HCEC 1CT (cell line): ENCODE results near the gene TEX51.

Source experiments
- DNase-seq: peaks from one replicate; pipeline ENCODE4 v3.0.0-alpha.2; 2017

Gene TEX51

DNA sequence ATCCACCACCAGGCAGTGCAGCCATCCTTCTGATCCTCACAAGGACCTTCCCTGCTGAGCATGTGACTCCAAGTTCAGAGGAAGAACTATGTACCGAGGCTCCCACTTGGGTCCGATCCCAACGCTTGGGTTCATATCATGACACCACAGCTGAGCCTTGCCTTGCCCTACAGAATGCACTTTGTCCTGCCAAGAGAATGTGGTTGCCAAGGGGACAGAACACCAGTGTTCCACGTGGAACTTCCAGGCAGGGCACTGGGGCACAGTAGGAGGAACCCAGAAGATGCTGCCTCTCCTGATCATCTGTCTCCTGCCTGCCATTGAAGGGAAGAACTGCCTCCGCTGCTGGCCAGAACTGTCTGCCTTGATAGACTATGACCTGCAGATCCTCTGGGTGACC is at the start of gene TEX51:
Gene TEX51 (plus strand): TSS at position 255 of the 400 bp plus-strand sequence. CDS start 29 bp downstream, at position 284.
- DNase-seq = no peak

DNA sequence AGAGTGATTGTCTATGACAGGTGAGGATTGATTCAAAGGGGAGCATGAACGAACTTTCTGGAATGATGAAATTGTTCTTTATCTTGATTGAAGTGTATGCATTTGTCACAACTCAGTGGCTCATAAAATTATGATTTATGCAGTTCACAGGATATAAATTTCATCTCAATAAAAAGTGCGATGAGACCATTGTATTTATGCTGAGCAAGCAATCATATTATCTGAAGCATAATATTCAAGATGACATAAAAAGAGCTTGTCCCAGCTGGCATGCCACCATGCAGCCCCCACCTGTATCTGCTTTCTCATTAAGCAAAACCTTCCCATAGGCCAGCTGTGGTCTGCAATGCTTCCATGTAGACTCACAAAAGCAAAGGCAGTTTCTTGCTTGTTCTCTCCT is 49.6 kb upstream of the TEX51 start:
- DNase-seq = no peak

DNA sequence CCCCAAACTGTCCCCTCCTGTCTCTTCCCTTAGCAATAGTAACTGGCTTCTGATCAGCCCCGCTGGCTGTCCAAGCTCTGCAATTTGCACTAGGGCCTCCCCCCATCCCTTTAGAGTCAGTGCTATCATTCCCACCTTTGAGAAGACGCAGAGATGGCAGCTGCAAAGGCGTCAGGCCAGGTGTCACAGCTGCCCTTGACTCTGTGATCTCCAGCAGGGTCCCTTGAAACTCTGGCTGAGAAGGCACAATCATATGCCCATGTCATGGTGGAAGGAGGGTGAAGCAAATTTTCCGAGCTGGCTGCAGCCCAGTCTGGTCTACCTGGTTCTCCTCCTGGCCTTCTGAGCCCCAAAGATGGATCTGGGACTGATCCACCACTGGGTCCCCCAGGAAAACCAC is 49.2 kb upstream of the TEX51 start:
- no peak for DNase-seq

DNA sequence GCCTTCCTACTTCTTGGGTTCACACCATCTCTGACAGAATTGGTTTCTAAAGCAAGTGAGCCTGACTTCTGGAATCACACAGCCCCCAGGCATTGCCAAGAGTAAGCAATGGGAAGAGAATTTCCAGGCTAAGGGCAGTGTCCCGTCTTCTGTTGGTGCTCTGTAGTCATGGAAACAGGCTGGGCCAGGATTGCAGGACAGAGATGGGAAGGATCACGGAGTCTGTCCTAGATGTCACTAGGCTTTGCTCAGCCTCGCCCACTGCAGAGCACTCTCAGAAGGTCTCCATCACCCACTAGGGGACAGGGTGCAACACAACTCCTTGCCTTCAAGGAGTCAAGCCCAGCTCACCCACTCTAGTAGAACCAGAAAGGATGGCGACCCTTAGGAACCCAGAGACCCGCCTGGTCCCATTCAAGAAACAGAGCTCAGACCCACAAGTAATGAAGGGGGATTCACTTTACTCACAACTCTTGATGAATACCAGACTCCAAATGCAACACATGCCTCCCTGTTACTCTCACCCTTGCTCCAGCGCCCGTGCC is 48.6 kb upstream of the TEX51 start:
- no peak for DNase-seq

DNA sequence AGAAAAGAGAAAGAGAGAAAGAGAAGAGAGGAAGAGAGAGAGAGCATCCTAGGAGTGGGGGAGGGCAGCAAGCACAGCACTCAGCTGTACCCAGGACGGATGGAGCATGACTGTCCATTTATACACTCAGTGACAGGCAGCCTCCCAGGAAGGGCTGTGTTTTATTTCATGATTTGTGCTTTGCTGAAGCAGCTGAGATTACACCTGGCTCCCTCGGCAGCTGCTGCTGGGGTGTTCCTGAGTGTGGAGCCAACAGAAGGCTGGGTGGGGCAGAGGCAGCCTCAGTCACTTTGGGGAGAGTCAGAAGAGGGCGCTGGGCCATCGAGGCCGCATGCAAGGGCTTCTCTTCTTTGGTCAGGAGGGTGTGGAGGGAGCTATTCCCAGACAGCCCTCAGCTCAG is 47.8 kb upstream of the TEX51 start:
- DNase-seq = no peak

DNA sequence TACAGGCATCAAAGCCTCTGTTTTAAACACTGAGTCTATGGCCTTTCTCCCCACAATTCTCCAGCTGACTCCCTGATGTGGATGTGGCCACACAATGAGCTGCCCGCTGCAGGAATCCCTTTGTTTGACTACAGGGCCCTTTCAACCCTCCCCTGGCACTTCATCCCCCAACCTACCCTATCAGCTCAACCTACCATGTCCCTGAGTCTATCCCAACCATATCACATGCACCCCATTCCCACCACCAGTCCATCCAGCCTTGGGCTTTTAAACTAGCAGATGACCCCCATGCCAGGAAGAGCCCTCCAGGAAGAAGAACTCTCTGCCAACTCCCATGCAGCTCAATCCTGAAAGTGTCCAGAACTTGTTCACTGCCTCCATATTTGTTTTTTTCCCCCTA is 46.9 kb upstream of the TEX51 start:
- no peak for DNase-seq

DNA sequence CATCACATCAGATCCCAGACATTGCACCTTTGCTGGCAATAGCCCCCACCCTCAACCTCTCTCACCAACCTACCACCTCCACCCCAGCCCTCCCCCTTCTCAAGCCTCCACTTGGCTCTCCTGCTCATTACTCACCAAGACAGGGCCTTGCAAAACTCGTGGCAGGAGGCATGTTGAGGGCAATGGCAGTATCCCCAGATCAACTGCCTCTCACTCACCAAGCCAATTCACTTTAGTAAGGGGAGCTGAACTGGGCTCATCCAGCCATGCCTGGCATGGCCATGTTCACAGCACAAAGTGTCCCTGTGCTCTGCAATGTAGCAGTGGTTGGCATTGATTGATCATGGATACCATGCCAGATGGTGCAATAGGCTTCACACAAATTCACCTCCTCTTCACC is 46.3 kb upstream of the TEX51 start:
- DNase-seq = no peak

DNA sequence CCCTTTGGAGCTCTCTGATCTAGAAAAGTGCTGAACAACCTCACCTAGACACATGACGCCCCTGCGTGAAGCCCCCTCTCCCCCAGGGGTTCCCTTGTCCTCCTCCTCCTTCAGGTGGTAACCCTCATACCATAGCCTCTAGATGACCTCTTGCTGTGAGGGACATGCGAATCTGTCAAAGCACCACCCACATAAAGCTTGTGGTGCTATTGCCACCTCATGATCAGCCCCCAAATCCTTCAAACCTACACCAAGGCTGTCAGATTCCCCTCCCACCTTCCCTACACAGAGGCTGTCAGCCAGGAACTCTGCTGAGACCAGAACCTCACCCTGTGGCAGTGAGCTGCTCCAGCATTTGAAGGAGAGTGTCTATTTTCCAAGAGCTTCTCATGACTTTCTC is 43.1 kb upstream of the TEX51 start:
- DNase-seq = no peak

DNA sequence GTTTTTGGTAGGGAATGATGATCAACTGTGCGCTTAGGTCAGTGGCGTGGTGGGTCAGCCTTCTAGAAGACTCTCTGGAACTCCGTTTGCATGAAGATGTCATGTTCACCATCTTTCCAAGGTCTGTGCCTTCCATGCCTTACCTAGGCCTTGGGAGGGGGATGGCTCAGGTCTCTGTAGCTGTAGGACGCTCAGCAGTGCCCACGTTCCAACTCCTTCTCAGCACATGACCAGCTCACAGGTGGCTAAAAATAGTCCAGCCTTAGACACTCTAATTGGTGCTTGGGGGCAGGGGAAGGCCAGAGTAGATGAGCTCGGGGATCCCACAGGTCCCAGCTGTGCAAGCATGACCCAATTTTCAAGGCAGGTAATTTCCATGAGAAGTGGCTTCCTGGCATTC is 42.3 kb upstream of the TEX51 start:
- no peak for DNase-seq

DNA sequence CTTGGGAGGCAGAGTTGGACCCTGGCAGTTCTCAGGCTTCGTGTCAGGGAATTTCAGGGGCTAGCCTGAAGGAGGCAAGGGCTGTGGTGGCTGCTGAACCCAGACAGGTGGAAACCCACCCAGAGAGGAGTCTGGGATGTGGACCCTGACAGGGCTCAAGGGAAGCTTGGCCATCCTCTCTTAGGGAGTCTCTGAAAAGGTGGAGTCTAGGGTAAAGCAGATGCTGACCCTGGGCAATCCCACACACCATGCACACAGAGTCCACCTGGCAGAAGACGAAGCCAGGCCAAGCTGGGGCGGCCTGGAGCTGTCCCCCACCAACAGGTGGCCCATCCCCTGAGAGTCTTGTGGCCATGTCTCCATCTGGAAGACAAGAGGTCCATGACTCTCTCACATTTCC is 41.2 kb upstream of the TEX51 start:
- DNase-seq = no peak

DNA sequence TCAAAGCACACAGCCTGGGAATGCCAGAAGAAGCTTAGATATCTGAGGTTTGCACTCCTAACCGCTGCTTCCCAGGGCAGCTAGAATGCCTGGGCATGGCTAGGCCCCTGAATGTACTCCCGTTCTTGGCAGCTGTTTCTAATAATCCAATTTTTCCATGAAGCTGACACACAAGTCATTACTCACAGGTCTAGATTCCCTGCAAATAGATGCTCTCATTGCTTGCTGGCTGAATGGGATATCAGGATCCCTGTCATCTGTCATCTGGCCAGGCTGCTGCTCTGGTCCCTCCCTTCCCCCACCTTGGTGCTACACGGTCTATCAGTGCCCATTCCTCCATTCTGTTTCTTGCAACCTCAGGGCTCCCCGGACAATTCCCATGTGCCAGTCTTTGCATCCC is 40.7 kb upstream of the TEX51 start:
- no peak for DNase-seq

DNA sequence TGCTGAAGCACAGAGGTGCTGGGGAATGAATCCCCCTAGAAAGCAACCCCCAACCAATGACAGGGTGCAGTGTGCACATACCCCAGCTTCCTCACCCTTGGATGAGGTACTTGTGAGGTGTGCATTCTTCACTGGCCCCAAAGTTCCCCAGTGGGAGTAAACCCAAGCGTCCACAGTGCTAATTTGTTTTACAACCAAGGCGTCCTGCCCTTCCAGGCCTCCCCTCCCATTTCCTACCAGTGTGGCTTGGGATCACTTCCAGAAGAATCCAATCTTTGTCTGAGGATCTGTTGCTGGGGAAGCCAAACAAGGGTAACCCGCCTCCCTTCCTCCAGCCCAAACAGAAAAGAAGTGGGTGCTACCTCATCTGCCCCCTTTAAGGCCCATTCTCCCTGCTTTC is 40.3 kb upstream of the TEX51 start:
- no peak for DNase-seq

DNA sequence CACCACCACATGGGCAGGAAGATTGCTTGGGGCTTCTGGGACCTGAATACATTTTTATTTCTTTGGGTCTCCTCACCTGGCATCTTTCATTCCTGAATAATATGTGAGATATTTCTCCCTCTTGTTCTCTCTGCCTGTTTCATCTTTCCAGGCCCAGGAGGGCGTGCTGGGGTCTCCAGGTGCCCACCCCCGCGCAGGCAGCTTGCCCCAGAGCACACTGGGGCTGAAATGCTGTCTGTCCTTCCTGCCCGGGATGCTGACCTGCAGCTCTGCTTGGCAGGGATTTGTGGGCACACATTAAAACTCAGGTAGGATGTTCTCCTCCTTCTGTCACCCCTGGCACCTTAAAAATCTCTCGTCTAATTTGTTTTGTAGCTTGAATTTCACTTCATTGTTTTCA is 39.7 kb upstream of the TEX51 start:
- DNase-seq = no peak

DNA sequence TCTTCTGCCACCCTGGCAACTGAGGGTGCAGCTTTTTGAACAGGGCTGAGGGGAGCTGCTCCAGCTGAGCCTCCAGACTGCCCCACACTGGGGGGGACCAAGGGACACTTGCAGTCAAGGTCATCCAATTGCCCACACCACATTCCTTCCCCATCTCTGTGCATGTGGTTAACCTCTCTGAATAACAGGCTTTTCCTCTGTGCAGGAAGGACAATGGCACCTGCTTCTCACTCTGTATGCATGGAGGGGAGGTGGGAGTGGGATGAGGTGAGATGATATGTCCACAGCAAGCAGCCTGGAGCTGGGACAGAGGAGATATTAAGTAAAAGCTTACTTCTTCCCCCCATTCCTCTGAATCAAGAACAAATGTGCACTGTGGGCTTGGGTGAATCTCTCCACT is 39.1 kb upstream of the TEX51 start:
- no peak for DNase-seq

DNA sequence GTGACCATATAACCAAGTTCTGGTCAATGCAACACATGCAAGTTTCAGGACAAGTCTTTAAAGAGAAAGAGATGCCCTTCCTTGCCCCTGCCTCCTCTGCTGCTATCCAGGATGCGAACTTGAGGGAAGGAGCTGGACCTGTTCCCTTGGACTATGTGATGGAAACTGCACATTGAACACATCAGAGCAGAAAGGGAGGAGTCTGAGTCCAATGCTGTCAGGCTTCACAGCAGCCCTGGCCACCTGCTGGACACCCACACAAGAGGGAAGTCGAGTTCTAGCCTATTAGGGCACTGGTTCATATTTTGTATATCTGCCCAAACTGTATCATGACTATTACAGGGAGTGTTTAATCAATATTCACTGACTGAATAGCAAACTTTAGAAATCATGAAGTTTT is 38.3 kb upstream of the TEX51 start:
- no peak for DNase-seq

DNA sequence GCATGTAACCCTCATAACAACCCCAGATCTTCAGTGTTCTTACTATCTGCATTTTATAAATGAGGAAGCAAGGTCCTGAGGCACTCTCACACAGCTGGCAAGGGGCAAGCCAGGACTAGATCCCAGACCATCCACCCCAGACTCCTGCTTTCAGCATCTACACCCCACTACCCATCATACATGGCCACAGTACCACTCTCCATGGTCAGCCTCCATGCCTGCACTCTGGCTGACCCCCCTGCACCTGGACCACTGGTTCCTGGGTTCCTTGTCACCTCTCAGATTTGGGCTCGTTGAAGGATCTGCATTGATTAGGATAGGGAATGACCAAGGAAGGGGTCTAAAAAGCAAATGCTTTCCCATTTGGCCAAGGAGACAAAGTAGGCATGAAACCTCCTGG is 36.0 kb upstream of the TEX51 start:
- no peak for DNase-seq

DNA sequence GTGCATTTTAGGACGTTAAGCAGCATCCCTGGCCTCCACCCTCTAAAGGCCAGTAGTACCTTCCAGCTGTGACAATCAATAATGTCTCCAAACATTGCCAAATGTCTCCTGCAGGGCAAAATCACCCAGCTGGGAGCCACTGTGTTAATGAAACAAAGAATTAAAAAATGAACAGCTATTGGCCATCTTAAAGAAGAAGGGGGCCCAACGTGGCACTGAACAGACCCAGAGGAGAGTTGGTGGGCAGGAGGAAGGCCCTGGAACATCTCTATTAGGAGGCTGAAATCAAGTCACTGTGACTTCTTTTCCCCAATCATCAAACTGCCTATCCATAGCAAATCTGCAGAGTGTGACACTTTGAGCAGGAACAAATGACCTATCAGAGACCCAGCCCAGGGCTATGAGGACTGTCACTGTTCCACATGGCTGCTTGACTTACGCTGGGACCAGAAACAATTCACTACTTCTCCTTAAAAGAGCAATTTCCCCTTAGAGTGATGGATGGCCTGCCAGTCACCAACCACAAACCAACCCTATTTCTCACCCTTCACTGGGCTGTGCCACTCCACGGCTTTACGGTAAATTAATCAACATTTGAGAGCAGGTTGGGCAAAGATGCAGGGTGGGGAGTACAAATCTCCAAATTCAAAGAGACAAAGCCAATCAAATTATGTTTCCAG is 35.2 kb upstream of the TEX51 start:
- no peak for DNase-seq

DNA sequence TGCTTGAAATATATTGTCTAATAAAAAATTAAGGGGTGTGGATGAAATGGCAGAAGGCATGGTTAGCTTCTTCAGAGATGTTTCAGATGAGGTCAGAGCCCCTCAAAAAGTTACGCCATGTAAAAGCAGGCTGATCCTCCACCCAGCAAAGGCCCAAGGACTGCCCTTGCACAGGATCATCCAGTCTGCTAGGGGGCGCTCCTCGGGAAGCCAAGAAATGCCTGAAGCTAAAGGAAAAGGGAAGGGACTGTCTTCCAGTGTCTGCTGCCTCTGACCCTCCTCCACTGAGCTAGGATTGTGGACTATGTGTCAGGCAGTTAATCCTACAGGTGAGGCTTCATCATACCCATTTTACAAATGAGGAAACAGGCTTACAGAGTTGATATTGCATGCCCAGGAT is 33.8 kb upstream of the TEX51 start:
- no peak for DNase-seq

DNA sequence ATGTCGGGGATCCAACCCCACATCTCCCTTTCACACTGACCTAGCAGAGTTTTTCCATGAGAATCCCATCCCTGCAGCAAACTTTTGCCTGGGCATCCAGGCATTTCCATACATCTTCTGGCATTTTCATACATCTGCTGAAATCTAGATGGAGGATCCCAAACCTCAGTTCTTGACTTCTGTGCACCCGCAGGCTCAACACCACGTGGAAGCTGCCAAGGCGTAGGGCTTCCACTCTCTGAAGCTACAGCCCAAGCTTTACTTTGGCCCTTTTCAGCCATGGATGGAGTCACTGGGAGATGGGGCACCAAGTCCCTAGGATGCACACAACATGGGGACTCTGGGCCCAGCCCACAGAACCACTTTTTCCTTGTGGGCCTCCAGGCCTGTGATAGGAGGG is 32.2 kb upstream of the TEX51 start:
- no peak for DNase-seq

DNA sequence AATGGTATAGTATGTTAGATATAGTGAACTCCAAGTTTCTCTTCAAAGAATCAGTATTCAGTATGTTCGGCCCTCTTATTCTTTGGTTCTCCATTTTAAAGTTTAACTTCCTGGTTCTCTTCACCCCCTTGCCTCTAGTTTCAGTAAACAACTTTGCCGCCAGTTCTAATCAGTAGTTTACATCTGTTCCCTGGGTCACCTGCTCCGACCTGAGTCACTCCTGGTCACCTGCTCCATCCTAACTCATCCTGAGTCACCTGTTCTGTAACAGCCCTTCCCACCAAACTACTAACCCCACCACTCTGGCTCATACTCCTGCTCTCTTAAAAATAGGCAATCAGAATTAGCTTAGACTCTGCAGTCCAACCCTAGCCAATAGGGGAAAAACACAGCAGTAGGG is 23.7 kb upstream of the TEX51 start:
- no peak for DNase-seq

DNA sequence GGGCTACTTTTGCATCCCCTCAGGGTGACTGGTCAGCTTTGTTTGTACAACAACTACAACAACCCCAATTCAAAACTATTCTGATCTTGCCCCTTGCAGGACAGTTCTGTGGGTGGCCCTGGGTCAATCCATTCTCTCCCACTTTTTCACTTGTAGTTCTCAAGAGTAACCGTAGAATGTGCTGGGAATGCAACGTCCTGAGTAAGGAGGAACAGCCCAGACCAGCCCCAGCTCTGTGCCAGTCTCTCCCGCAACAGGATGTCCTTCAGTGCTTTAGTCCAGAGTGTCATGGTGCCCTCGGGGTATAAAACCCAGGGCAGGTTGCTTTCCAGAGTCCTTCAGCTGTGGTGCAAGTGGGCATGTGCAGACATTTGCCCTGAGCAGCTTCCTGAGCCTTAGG is 22.1 kb upstream of the TEX51 start:
- DNase-seq = no peak

DNA sequence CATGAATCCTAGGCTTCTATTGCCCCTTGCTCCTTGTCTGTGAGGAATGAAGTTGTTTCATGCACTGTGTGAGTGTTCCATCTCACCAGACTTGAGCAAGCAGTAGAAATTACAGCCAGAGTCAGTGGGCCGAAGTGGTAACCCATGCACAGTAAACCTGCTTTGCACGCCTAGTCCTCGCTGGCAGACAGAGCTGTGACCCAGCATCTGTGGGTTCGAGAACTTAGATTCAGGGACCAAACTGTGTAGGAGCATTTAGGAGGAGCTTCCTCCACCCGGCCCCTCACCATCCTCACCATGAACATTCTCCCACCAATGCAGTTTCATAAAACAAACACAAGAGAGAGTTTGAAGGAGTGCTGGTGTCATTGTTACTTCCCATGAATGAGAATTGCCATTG is 21.6 kb upstream of the TEX51 start:
- no peak for DNase-seq

DNA sequence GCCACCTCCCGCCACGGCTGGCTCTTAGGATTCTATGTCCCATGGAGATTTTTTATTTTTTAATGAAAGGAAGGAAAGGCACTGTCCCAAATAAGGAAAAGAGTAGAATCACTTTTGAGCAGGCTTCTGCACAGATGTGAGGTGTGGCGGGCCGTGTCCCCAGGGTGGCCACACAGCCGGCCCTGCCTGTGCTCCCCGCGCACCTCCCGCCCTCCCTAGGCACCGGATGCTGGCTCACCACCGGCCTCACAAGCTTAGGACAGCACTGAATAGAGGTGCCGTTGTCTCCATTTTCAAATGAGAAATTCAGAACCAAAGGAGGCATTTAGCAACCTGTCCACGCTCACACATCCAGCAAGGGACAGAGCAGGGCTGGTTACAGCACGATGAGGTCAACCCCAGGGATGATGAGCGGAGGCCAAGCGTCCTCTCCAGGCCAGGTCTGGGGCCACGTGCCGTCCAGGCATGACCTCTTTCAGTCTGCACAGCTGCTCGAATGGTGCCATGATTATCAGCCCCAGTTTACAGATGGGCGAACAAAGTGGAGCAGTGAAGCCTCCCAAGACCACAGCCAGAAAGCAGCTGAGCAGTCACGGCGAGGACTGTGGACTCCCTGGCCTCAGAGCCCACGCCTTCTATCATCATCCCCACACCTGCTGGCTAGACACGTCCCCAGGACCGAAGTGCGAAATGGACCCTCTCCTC is 20.7 kb upstream of the TEX51 start:
- no peak for DNase-seq

DNA sequence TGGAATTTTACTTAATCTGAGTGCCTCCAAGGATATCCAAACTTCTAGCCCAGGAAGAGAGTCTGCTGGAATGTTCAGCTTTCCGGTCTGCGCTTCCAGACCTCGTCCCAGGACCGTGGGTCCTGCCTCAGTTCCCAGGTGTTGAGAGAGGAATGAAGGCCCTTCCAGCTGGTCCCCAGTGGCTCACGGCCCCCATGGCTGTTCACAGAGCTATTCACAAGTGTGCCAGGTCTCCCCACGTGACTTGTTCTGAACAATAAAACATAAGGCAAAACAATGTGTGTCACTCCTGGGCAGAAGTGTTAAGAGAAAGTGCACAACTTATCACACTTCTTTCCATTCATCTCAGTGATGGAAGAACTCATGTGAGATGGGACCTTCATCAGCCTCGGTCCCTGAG is 20.1 kb upstream of the TEX51 start:
- DNase-seq = no peak
